ENCODE data around the gene STK33.
"Not testable (repeated sequence)": the region's sequence is repeated elsewhere in the genome, so short reads cannot be mapped to it uniquely, and the experiment has no call there.

STK33 gene

GRCh38 chr11:8477151-8477550 lies 116.9 kb downstream of the STK33 start:
- no peak for DNase-seq (ENCODE audit: low read depth in 2 of 2)
- H3K4me3 ChIP-seq (replicated peaks in 1 of 2; ENCODE audit: low read depth in 2 of 2, low read length in 2 of 2) = no peak overlapping the region
- TF ChIP-seq, protein P1, sequence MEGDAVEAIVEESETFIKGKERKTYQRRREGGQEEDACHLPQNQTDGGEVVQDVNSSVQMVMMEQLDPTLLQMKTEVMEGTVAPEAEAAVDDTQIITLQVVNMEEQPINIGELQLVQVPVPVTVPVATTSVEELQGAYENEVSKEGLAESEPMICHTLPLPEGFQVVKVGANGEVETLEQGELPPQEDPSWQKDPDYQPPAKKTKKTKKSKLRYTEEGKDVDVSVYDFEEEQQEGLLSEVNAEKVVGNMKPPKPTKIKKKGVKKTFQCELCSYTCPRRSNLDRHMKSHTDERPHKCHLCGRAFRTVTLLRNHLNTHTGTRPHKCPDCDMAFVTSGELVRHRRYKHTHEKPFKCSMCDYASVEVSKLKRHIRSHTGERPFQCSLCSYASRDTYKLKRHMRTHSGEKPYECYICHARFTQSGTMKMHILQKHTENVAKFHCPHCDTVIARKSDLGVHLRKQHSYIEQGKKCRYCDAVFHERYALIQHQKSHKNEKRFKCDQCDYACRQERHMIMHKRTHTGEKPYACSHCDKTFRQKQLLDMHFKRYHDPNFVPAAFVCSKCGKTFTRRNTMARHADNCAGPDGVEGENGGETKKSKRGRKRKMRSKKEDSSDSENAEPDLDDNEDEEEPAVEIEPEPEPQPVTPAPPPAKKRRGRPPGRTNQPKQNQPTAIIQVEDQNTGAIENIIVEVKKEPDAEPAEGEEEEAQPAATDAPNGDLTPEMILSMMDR (IDR thresholded peaks at IDR 0.05; ENCODE audit: low read depth, low read length) = no peak

DNA sequence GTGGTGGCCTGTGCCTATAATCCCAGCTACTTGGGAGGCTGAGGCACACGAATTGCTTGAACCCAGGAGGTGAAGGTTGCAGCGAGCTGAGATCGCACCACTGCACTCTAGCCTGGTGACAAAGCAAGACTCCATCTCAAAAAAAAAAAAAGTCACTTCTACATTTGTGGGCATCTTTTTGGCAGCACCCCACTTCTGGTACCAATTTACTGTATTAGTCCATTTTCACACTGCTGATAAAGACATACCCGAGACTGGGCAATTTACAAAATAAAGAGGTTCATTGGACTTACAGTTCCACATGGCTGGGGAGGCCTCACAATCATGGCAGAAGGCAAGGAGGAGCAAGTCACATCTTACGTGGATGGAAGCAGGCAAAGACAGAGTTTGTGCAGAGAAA lies 126.2 kb downstream of the STK33 start:
- DNase-seq (ENCODE audit: low read depth in 2 of 2); H3K4me3 ChIP-seq (replicated peaks in 1 of 2; ENCODE audit: low read depth in 2 of 2, low read length in 2 of 2): not testable (repeated sequence)

- not testable (repeated sequence) for H3K4me3 ChIP-seq (replicated peaks in 1 of 2; ENCODE audit: low read depth in 2 of 2, low read length in 2 of 2); DNase-seq (ENCODE audit: low read depth in 2 of 2)
Observed at GRCh38 chr11:8467356-8467755, 126.7 kb downstream of the STK33 start.

- not testable (repeated sequence) for H3K4me3 ChIP-seq (replicated peaks in 1 of 2; ENCODE audit: low read depth in 2 of 2, low read length in 2 of 2); DNase-seq (ENCODE audit: low read depth in 2 of 2)
Observed at GRCh38 chr11:8466884-8467283, 127.1 kb downstream of the STK33 start.

DNA sequence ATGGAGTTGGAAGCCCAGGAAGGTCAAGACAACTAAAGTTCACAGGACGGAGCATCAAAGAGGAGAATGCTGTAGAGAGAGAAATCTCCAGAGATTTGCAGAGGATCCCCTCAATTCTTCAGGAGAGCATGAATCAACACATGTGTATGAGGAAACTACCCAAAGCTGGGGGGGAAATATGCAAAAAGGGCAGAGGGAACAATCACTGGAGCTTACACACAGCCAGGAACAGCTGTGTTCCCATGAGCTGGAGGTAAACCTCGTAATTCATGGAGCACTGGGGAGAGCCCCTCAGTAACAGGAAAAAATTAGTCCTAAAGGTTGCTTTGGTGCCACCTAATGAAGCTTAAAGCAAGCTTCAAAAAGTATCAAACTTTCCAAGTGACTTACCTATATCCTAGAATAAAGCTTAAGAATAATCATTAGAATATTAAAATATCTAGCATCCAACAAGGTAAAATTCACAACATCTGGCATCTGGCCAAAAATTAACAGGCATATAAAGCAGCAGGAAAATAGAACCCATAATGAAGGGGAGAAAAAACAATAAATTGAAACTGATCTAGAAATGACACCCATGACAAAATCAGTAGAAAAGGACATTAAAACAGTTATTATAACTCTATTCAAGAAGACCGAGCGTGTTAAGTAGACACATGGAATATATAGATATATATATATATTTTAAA lies 134.2 kb downstream of the STK33 start:
- no peak for DNase-seq (ENCODE audit: low read depth in 2 of 2)
- no peak overlapping the region for H3K4me3 ChIP-seq (replicated peaks in 1 of 2; ENCODE audit: low read depth in 2 of 2, low read length in 2 of 2)
- TF ChIP-seq, protein P1 (IDR thresholded peaks at IDR 0.05; ENCODE audit: low read depth, low read length) = no peak

DNA sequence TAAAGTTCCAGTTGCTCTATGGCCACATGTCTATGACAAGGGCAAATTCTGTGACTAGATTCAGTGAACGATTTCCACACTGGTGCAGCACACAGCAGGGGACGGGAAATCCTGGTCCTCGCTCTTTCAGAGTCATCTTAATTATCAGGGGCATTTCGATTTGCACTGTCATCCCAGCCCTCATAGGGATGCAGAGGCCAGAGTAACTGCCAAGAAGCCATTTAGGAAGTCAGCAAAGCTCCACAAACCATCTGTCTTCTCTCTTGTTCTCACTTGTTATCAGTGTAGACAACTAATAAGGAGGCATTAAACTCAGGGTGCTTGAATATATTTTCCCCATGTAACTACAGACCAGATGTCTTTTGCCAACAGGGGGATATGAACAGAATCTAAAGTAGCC lies 151.7 kb downstream of the STK33 start:
- no peak overlapping the region for H3K4me3 ChIP-seq (replicated peaks in 1 of 2; ENCODE audit: low read depth in 2 of 2, low read length in 2 of 2)

GRCh38 chr11:8440649-8441048 lies 153.4 kb downstream of the STK33 start:
- H3K4me3 ChIP-seq (replicated peaks in 1 of 2; ENCODE audit: low read depth in 2 of 2, low read length in 2 of 2) = no peak overlapping the region
- no peak for DNase-seq (ENCODE audit: low read depth in 2 of 2)
- TF ChIP-seq, protein P1 (IDR thresholded peaks at IDR 0.05; ENCODE audit: low read depth, low read length) = no peak

More for the DNA sequence above, 151.7 kb downstream of the STK33 start:
- TF ChIP-seq, protein P1 (IDR thresholded peaks at IDR 0.05; ENCODE audit: low read depth, low read length) = no peak
- DNase-seq (ENCODE audit: low read depth in 2 of 2) = no peak

- TF ChIP-seq, protein P1 (IDR thresholded peaks at IDR 0.05; ENCODE audit: low read depth, low read length) = no peak
- no peak for DNase-seq (ENCODE audit: low read depth in 2 of 2)
- H3K4me3 ChIP-seq (replicated peaks in 1 of 2; ENCODE audit: low read depth in 2 of 2, low read length in 2 of 2) = no peak overlapping the region
Observed at GRCh38 chr11:8429483-8429882, 164.5 kb downstream of the STK33 start.
